ENCODE data around the gene CAMTA1. TPM values are rescaled to one million over a fixed set of nuclear protein-coding genes. Genes with fewer than 3 reads are reported as not detected.

Gene CAMTA1
- total RNA-seq, 1 donor from 2014 or later = 34.4 TPM

DNA sequence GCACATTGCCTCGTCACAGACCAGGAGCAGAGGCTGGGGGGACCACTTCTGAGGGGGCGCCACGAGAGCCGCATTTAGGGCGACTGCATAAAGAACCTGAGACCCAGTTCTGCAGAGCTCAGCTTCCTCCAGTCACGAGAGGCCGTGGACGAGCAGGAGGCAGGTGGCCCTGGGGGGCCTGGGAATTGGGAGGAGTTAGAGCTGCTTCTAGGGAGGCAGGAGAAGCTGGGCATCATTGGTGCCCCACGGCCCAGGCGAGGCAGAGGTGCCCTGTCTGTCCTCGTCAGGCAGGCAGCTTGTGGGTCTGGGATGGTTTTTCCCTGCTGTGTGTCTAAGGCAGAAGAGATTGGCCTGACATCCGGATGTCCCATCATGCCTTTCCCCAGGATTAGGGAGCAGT lies 389.3 kb downstream of the CAMTA1 start:
- no peak for ATAC-seq

DNA sequence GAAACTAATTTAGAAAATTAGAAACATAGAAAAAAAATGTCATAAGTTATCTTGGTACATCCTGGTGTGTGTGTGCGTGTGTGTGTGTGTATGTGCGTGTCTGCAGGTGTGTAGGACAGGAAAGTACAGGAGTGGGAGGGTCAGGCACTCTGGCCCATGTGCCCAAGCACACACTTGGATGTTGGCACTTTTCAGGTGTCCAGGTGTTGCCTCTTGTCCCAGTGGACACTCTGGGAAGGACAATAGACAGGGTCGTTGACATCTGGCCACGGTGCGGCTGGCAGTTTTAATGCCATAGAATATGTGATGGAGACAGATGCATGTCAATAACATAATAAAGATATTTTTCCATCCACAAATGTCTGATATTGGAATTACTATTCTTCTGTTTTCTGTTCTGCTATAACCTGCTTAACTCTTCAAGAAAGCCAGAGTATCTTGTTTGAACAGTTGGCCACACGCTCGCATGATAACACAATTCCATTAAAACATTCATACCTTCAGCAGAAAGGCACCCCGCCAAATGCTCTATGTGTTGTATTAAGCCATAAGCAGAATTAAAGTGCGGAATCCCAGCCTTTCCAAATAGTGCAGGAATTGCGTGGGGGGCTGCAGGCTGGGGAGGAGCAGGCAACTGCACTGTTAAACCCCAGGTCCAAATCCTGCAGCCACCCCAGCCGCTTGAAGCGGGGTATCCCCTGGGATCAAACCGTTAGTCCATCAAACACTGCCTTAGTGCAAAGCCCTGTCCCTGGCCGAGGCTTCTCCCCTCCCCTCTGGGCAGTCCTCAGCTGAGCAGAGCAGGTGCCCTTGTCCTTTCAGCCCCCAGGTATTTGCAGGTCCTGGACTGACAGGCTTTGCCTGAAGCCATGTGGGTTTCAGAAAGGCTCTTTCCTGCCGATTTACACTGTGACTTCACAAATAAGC lies 390.0 kb downstream of the CAMTA1 start:
- no peak for ATAC-seq

DNA sequence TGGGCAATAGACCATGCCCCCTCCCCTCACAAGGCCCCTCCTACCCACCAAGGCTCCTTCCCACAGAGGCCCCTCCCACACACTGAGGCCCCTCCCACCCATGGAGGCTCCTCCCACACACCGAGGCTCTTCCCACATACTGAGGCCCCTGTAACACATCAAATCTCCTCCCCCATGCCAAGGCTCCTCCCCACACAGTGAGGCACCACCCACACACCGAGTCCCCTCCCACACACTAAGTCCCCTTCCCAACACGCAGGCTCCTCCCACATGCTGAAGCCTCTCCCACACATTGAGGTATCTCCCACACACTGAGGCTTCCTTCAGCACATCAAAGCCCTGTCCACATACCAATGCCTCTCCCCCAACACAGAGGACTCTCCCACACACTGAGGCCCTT lies 391.8 kb downstream of the CAMTA1 start:
- ATAC-seq = no peak

DNA sequence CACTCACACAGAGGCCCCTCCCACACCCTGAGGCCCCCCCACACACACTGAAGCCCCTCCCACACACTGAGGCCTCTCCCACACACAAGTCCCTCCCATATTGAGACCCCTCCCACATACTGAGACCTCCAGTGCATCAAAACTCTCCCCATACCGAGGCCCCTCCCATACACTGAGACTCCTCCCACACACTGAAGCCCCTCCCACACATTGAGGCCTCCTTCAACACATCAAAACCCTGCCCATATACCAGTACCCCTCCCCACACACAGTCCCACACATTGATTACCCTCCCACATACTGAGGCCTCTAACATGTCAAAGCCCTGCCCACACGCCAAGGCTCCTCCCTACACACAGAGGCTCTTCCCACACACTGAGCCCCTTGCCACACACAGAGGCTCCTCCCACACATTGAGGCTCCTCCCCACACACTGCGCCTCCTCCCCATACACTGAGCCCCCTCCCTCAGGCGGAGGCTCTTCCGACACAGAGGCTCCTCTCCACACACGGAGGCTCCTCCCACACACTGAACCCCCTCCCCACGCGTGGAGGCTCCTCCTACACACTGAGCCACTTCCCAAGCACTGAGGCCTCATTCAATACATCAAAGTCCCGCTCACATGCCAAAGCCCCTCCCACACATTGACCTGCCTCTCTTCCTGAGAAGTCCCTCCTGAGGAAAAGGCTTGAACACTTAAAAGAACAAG lies 392.3 kb downstream of the CAMTA1 start:
- ATAC-seq = no peak

DNA sequence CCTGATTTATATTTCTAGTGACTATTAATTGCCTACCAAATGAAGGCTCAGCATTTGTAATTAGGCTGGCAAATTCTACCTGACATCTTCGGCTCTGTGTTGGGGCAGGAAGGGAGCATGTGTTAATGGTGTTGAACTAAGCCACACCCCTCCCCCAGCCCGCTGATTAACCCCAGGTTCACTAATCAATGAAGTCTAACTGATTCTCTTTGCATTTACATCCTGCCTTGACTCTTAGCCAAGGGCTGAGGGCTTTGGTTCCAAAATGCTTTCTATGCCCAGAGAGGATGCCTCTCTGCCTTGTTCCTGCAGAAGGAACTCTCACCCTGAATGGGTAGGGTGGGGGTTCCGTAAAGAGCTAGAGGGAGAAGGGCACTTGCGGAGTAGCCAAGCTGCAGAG lies 393.1 kb downstream of the CAMTA1 start:
- no peak for ATAC-seq

DNA sequence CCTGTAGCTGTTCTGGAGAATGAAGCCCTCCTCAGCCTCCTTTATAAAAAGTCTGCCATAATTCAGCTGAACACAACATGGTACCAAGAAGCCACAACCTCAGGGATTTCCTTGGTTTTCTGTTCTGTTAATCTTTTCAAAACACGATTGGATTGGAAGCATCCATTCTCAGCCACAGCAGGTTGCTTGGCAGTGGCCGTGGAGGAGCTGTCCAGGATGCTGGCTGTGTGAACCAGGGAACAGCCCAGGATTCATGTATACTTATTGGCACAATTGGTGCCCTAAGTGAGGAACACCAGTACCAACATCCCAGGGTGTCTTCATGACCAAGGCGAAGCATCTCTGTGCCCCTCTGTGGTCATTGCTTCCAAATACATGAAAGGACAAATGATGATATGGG lies 393.5 kb downstream of the CAMTA1 start:
- ATAC-seq = no peak

DNA sequence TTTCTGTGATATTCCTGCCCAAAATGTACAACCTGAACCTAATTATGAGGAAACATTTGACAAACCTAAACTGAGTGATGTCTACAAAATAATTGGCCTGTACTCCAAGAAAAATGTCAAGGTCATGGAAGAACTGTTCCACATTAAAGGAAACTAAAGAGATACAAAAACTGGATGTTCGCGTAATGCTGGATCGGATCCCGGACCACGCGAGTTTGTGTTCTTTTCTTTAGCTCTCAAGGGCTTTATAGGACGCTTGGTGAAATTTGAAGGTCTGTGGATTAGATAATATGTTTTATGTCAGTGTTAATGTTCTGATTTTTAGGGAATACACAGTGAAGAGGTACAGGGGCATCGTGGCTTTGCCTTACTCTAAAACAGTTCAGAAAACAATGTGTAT lies 400.5 kb downstream of the CAMTA1 start:
- ATAC-seq = no peak

DNA sequence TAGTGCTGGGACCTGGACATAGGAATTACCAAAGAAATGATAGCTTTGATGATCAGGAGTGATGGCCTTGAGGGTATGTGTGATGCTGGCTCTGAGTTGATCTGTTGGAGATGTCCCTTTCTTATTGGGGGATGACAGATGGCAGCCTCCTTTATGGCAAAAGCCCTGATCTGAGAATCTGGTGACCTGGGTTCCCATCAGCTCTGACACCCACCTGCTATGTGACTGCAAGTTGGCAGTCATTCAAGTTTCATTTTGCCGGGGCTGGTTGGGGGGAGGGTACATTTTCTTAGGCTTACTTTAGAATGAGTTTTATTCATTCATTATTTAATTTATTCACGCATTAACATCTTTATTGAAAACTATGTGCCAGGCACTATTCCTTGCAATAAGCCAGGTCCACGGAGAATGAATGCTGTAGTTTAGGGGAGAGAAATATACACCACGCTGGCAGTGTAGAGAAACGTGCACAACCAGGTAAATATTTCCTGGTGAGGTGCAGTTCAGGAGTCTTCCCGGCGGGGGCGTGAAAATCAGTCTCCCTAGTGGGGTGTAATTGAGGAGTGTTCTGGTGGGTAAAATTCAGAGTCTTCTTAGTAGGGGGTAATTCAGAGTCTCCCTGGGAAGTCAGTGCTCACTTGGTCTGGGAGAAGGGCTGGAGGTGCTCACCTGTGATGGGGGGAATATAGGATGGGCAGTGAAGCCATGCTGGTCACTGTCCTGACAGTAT lies 401.3 kb downstream of the CAMTA1 start:
- no peak for ATAC-seq

DNA sequence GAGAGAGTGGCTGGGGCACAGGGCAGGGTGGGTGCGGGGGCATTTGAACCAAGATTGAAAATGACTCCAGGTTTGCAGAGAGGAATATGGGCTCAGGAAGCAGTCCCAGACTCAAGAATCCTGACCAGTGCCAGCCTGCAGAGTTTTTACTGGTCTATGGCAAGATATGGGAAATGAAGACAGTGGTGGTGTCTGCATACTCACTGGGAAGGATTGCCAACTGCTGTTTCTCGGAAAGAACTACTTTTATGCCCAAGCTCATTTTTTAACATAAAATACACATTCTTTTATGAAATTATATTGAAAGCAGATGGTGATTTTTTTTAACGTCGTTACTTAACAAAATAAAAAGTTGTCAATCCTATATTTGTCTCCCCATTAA lies 401.8 kb downstream of the CAMTA1 start:
- no peak for ATAC-seq

DNA sequence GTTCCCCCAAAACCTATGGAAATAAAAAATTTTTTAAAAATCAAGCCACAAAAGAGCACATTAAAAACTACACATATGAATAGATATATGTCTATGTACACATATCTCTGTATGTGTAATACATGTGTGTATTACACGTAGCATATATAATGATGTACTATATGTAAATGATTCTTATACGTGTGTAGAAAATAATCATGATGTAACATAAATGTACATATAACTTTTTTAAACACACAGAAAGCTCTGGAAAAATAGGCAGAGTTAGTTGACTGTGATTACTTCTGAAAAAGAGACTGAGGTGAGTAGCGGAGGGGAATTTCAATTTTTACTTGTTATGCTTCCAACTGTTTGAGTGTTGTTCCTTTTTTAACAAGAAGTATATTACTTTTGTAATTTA lies 405.0 kb downstream of the CAMTA1 start:
- no peak for ATAC-seq

DNA sequence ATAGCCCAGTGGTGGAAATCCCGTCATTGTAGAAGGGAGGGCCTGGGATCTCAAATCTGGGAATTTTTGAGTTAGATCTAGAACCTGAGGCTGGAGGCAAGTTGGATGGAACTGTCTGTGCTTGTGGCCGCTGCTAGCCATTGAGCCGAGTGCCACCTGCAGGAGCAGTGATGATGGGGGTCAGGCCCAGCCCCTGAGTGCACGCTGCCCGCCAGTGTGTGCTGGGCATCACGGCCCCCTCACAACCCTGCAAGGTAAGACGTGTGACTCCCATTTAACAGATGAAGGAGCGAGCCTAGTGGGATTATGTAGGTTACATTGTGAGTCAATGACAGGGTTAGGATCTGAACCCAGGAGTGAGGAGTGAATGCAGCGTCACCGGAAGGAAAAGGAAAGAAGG lies 407.2 kb downstream of the CAMTA1 start:
- no peak for ATAC-seq

DNA sequence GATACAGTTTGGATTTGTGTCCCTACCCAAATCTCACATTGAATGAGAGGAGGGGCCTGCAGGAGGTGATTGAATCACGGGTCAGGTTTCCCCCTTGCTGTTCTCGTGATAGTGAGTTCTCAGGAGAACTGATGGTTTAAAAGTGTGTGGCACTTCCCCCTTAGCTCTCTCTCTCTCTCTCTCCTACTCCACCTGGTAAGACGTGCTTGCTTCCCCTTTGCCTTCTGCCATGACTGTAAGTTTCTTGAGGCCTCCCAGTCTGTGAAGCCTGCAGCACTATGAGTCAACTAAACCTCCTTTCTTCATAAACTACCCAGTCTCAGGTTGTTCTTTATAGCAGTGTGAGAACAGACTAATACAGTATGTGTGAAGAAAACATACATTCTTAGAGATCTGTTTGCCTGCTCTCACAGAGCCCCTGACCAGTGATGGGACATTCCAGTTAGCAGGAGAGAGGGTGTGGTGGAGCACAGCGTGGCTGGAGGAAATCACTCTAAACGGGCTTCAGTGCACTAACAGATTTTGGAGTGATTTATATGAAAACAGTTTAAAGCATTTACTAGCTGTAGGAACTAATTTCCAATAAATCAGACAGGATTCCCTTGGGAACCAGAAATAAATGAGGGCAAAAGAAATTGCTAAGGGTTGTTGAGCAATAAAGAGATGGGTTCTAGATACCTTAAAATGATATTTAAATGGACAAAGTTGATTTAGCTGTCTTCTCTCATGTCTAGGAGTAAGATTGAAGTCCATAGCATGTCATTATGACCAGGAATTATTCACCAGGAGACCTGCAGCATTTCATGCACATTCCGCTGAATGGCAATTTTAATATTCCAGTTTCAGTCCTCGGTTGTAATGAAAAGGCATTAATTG lies 411.0 kb downstream of the CAMTA1 start:
- ATAC-seq = no peak

DNA sequence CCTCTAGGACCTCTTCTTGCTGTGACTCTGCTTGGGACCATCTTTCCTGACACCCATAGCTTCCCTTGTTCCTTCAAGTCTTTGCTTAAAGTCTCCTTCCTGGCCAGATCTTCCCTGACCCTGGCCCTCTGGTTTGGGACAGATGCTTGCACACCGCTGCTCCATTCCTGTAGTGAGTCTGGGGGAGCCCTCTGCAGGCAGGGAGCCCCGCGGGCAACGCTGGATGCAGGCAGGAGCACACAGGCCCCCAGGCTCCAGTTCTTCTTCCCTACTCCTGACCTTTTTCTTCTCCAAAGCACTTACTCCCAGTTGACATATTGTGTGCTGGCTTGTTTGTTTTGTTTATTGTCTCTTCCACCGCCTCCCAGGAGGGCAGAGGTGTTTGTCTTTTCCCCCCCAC lies 413.4 kb downstream of the CAMTA1 start:
- no peak for ATAC-seq

DNA sequence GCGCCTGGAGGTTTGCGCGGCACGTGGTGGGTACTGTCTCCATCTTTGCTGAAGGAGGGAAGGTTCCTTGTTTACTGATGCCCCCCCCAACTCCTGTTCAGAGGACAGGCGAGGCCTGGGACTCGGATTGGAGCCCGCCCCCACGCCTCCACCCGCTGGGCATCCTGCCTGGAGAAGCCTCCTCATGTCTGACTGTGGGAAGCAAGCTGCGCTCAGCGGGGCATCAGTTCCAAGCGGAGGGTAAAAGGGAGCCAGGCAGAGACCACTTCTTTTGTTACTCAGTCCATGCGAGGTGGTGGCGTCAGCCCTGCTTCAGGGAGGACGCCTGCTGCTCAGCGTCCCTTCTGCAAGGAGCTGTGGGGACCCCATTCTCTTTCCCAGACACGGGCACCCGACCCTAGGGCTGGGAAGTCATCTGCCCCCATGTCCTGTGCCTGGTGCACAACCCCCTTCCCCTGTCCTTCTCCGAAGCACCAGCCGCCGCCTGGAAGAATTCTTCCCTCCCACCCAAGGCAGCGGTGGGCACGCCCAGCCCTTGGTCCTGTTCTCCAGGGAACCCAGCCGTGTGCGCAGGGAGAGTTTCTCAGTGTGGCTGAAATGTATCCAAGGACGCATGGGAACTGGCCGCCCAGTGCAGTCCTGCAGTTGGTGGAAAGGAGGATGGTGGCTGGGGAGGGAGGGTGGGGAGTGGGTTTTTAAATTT lies 414.0 kb downstream of the CAMTA1 start:
- ATAC-seq = no peak

DNA sequence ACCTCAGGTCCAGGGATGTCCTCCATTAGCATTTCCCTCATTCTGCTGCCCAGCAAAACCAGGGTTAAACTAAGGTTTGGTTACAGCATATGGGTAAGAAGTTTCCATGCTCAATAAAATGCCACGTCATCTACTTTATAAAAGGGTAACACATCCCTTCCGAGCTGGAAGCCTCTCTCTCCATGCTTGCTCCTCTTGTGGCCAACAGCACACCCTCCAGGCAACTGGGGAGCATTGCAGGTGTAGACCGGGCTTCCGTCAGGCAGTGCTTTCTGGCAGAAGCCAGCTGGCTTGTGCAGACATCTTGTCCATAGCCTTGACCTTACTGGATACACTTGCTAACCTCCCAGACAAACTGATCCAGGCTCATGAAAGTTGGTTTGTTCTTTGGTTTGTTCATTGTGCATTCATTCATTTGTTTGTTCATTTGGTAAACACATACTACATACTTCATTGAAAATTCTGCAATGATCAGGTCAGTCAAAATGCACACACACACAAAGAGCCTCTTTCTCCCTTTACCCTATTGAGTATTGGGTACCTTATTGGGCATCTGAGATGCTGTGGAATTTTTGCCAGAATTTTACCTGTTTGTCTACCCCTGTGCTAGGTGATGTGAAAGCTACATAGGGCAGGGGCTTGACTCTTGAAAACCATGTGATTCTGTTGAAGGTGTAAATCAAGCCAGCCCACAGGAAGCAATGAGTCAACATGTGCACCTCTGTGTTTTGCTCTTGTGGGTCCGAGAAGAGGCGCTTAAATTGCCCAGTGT lies 422.8 kb downstream of the CAMTA1 start:
- peak; percentile 71 for ATAC-seq

DNA sequence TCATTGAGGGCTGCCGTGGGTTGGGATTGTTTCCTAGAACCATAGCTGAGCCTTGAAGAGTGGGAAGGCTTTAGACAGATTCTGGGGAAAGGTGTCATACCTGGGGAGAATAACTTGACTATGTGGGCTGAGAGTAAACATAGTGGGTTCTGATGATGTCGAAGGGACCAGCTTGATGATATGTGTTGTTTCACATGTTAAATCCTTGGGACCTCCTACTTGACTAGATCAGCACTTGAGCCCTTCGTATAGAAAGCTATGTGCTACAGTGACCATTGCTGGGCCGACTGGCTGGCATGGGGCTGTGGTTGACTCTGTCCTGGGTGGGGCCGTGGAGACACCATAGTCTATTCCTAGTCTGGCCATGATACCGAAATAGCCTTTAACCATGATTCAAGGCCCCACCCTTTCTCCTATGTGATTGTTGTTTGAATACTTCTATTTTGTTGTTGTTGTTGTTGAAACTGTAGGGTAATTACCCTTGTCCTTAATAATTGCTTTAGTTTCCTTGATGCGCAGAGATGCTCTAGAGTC lies 423.5 kb downstream of the CAMTA1 start:
- ATAC-seq = no peak

DNA sequence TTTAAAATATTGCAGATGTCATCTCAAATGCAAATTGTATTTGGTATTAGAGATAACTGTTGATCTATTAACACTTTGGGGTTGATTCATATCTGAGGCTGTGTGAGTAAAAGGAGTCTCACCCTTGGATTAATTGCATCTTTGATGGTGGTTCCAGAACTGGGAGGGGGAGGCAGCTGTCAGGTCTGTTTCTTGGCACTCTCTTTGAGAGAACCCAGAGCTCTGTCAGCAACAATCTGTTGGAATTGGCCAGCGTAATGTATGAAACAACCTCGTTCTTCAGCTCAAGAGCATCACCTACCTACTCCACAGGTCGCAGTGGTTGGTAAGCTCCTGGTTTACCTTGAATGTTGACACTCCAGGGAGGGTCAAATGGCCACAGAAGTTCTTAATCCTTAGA lies 424.1 kb downstream of the CAMTA1 start:
- no peak for ATAC-seq

DNA sequence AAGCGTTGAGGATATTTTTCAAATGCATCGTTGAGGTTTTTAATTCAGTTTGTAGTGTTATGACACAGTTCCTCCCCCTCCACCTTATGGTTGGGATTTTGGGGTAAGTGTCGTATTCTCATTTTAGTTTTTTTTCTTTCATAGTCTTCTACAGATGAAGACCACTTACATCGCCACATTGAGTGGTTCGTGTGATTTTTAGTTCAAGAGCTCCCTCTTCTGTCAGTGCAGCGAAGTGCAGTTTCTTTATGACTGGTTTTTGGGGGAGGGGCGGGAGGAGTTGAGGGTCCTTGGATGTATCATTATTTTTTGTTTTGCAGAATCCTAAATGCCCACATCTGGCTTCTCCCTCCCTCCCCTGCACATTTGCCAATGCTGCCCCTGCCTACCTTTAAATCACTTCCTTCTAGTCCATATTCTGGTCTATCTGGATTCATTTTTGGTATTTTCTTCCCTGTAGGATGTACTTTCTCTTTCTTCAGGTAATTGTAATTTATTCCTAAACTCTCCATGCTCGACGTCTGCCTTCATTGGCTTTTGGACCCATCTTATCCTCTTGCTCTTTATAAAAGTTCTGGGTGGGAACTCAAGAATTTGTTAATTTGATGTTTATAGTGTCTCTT lies 433.1 kb downstream of the CAMTA1 start:
- ATAC-seq = no peak

DNA sequence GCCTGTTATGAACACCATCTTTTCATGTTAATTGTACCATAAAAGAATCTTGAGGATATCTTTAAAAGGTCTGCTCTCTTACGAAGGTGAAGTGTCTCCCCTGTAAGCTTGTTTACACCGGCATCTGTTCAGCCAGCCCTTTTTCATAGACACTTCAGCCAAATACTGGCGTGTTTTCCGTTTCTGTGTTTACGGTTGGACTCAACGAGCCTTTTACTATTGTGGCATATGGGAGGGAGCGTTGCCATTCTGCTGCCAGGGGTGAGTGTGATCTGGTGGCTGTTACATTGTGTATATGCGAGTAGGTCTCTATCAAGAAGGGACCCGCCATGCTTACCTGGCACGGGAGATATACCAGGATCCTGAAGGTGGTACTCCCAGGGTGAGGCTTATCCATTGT lies 433.8 kb downstream of the CAMTA1 start:
- ATAC-seq = no peak

DNA sequence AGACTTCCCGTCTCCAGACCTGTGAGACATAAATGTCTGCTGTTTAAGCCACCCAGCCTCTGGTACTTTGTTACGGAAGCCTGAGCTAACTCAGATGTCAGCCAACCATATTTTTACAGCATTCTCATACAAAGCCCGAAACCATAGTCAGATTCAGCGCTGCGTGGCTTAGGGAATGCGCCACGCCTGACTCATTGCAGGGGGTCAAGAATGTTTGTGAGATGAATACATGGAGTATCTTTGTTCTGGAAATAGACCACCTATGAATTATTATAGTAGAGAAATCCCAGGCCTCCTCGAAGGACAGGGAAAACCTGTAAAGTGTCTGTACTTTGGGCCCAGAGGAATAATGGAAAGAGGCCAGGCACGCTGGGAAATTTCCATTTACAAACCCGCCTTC lies 434.8 kb downstream of the CAMTA1 start:
- no peak for ATAC-seq
